Activated CD4-positive, CD25-positive, alpha-beta regulatory T cell (primary cell): Measurements from ENCODE around the gene DGKZ.

Experiments used
- DNase-seq, 4 experiments: peaks; one replicate each; lab custom pipeline; 2025; lab: John Stamatoyannopoulos, UW

The DGKZ gene

DNA sequence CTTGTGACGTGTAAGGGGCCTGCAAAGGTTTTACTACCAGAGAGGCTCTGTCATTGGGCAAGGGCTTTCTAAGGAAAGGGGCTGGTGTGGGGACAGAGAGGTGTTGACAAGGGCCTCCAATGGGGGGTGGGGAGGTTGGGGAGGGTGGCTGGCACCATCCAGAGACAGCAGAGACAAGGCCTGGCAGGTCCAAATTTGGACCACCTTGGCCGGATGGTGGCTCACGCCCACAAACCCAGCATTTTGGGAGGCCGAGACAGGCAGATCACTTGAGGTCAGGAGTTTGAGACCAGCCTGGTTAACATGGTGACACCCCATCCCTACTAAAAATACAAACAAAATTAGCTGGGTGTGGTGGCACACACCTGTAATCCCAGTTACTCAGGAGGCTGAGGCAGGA, 46.5 kb downstream of the DGKZ start:
- no peak for DNase-seq

DNA sequence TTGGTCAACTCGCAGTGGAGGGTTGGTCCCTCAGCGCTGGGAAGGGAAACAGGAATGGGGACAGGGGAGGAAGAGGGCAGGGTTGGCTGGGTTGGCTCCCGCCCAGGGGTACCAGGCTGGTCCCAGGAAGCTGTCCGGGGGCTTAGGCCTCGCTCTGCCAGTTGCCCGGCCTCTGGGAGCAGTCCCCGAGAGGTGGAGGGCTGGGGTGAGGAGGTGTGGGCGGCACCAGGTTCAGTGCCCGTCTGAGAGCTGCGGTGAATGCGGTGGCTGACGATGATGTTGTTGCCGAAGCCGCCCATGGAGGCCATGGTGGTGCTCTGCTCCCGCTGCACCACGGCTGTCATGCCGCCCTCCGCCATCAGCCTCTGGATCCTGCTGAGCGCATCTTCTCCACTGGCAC, 50.3 kb downstream of the DGKZ start:
- DNase-seq: no peak

- DNase-seq: no peak
Measured at GRCh38 chr11:46402957-46403902, 56.0 kb downstream of the DGKZ start.

- no peak for DNase-seq
Measured at GRCh38 chr11:46404476-46405017, 57.3 kb downstream of the DGKZ start.

- DNase-seq: no peak
Measured at GRCh38 chr11:46407635-46408034, 60.4 kb downstream of the DGKZ start.

DNA sequence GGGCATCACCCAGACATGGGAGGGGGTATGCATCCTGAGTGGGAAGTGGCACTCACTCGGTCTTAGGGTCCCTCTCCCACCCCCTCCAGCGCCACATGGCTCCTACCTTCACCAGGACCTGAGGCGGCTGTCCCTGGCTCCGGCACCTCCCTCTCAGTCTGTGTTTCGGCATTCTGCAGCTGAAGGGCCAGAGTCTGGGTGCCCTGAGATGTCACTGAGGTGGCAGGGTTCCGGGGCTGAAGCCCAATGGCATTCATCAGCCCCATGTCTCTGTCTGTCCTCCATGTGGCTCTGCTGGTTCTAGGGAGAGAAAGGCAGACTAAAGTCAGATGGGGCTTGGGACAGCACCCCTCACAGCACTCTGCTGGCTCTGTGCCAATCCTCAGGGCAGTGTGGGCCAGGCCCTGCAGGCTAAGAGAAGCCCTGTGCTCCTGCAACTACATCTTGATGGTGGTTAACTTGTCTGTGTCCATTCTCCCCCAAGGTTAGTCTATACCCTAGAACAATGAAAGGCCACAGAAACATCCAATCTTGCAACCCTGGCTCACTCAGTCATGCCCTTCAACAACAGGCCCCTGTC, 61.2 kb downstream of the DGKZ start:
- DNase-seq: no peak

DNA sequence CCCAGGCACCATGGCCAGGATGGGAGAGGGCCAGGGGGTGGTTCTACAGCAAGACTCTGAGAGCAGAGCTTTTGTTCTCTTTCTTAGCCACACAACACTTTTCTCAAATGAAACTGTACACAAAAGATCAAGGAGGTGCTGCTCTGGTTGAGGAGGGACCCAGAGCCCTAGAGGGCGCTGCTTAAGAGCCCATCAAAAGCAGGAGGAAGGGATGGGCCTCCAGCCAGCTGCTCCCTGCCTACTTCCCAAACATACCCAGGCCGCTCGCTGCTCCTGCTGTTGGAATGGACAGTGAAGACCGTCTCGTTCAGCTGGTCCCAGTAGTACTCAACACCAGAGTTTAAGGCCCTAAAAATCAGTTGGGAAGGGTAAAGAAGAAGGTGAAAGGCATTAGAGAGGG, 62.8 kb downstream of the DGKZ start:
- no peak for DNase-seq

- no peak for DNase-seq
Measured at GRCh38 chr11:46413760-46414465, 66.7 kb downstream of the DGKZ start.

DNA sequence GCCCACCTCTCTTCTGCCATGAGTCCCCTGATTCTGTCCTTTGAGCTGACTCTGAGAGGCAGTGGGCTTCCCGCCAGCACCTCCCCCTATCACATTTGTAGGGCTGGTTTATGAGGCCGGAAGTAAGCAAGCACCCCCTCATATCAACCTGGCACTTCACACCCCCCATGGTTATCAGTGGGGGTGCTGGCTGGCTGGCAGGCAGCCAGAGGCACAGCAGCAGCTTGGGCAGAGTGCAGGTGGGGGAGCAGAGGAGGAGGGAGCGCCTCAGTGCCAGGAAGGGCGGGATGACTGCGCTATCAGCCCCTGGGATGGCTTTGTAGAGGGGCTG, 67.2 kb downstream of the DGKZ start:
- no peak for DNase-seq

DNA sequence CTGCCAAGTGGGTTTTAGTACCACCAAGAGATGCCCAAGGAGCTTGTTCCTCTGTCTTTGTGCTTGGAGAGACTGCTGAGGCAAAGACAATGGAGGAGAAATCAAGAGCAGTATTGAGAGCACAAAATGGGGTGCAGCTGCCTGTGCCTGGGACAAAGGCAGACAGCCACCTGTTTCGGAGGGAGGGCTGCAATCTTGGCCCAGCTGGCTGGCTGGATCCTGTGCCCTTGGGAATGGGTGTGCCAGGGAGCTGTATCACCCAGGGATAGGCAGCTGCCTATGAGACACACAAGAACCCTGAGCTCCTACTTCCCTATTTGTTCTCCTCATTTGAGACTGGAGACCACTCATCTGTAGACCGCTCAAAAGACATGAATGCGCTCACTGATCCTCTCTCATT, 67.6 kb downstream of the DGKZ start:
- no peak for DNase-seq

- DNase-seq: no peak
Measured at GRCh38 chr11:46417711-46418110, 70.4 kb downstream of the DGKZ start.

DNA sequence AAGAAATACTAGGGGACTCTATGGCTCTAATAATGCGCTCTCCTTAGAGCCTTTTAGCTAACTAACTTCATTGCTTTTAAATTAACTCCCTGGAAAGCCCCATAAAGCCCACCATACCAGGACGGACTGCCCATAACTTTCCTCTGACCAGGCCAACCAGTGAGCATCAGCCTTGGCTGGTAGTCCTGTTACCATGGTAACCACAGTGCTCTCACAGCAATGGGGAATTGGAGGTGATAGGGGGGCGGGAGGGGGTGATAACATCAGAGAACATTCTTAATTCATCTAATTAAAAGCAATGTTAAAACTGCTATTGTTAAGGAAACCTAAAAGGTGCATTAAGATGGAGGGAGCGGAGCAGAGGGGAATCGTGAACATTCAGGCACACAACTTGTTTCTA, 71.5 kb downstream of the DGKZ start:
- no peak for DNase-seq

DNA sequence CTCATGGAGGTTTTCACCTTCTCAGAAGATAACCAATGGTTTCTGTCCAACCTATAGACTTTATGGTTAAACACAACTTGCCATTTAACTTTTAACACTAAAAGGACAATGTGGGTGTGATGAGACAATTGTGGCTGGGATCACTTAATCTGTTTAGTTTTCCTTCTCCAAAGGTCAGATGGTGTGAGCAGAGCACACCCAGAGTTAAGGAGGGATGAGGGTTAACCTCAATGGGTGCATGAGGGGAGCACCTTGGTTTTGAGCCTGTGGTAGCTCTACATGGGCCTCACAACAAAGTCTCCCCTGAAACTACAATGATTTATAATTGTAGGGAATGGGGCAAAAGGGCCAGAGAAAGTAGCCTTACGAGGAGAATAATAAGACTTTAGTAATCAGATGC, 73.2 kb downstream of the DGKZ start:
- no peak for DNase-seq

- no peak for DNase-seq
Measured at GRCh38 chr11:46421257-46421880, 74.1 kb downstream of the DGKZ start.

DNA sequence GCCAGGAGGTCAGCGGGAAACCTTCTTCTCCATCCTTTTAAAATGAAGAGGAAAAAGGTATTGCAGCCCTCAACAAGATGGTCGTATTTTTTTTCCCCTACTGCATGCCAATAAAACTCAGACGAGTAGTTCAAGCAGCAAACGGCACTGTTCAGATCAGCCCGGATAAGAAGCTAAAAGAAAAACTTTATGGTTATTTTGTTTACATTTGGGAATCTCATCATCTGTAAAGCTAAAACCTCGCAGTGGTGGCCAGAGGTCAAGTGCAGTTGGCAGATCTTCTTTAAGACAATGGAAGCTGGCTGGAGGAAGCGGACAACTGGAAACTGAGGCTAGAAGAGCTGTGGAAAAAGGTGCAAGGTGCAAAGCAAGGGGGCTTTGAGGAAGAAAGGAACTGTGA, 75.3 kb downstream of the DGKZ start:
- no peak for DNase-seq

- DNase-seq: no peak
Measured at GRCh38 chr11:46426233-46426991, 79.1 kb downstream of the DGKZ start.

- no peak for DNase-seq
Measured at GRCh38 chr11:46427364-46427763, 80.1 kb downstream of the DGKZ start.

GRCh38 chr11:46429717-46430116, 82.5 kb downstream of the DGKZ start:
- no peak for DNase-seq
